GM23338 (cell line): Measurements from ENCODE around the gene APOB. TPM values are rescaled to one million over a fixed set of nuclear protein-coding genes. Genes with fewer than 3 reads are reported as not detected.
A peak's percentile ranks its signal among the peaks of the same experiment; 100 is the strongest.

ENCODE experiments used
- ATAC-seq: fragments of 200-7000 bp; cut with Tn5 transposase; 3 replicates; pipeline ENCODE4 v1.9.1; 2020
- DNase-seq: peaks from one replicate; pipeline ENCODE4 v3.0.0-alpha.2; 2015; ENCODE audit warnings: low spot score
- H2AFZ ChIP-seq: fragments of 200-600 bp; sonication (generic); 2 replicates; pipeline ENCODE4 v1.8.0; 2016; ENCODE audit warnings: antibody characterized with exemption, mild to moderate bottlenecking, moderate library complexity
- H3F3A ChIP-seq: fragments of 200-600 bp; sonication (generic); replicated peaks from 2 replicates; pipeline ENCODE4 v1.8.0; 2017; ENCODE audit warnings: antibody characterized with exemption, mixed run types, low read depth
- H3K27ac ChIP-seq: fragments of 200-600 bp; sonication (generic); 2 replicates; pipeline ENCODE4 v1.6.1; 2016; ENCODE audit warnings: low read depth
- H3K27me3 ChIP-seq: fragments of 200-600 bp; sonication (generic); 2 replicates; pipeline ENCODE4 v1.8.0; 2016; ENCODE audit warnings: mild to moderate bottlenecking, mixed run types, moderate library complexity; ENCODE audit not compliant: insufficient read depth
- H3K36me3 ChIP-seq: fragments of 200-600 bp; sonication (generic); 2 replicates; pipeline ENCODE4 v1.8.0; 2016; ENCODE audit warnings: mild to moderate bottlenecking; ENCODE audit not compliant: insufficient read depth
- H3K4me1 ChIP-seq: fragments of 200-600 bp; sonication (generic); 2 replicates; pipeline ENCODE4 v1.8.0; 2016; ENCODE audit warnings: mild to moderate bottlenecking, moderate library complexity; ENCODE audit not compliant: insufficient read depth
- H3K4me2 ChIP-seq: fragments of 200-600 bp; sonication (generic); 2 replicates; pipeline ENCODE4 v1.7.1; 2017; ENCODE audit warnings: mixed run types
- H3K4me3 ChIP-seq: fragments of 200-600 bp; sonication (generic); 2 replicates; pipeline ENCODE4 v1.6.1; 2016; ENCODE audit warnings: mixed run types
- H3K79me2 ChIP-seq: fragments of 200-600 bp; sonication (generic); replicated peaks from 2 replicates; pipeline ENCODE4 v1.8.0; 2017; ENCODE audit warnings: mild to moderate bottlenecking; ENCODE audit not compliant: insufficient read depth
- H3K9me2 ChIP-seq: fragments of 200-600 bp; sonication (generic); 2 replicates; pipeline ENCODE4 v1.8.0; 2017; ENCODE audit not compliant: insufficient read depth
- H4K20me1 ChIP-seq: fragments of 200-600 bp; sonication (generic); replicated peaks from 2 replicates; pipeline ENCODE4 v1.8.0; 2017; ENCODE audit warnings: mild to moderate bottlenecking; ENCODE audit not compliant: insufficient read depth
- H3K27ac Mint-ChIP-seq: 2 replicates; pipeline ENCODE4 v1.8.0; 2020; ENCODE audit warnings: inconsistent platforms, mild to moderate bottlenecking, moderate library complexity, mixed read lengths
- H3K27me3 Mint-ChIP-seq: 3 replicates; pipeline ENCODE4 v1.8.0; 2022; ENCODE audit warnings: low read depth, mild to moderate bottlenecking, moderate library complexity, mixed read lengths, inconsistent platforms; ENCODE audit not compliant: insufficient read depth, poor library complexity
- H3K36me3 Mint-ChIP-seq: 3 replicates; pipeline ENCODE4 v1.8.0; 2021; ENCODE audit warnings: low read depth, mild to moderate bottlenecking, inconsistent platforms, moderate library complexity, mixed read lengths
- H3K4me1 Mint-ChIP-seq: 3 replicates; pipeline ENCODE4 v1.8.0; 2020; ENCODE audit warnings: mild to moderate bottlenecking, inconsistent platforms, mixed read lengths
- H3K4me3 Mint-ChIP-seq: 3 replicates; pipeline ENCODE4 v1.8.0; 2021; ENCODE audit warnings: moderate library complexity, mild to moderate bottlenecking, inconsistent platforms, mixed read lengths
- H3K9me3 Mint-ChIP-seq: 3 replicates; pipeline ENCODE4 v1.8.0; 2020; ENCODE audit warnings: moderate library complexity, mild to moderate bottlenecking, inconsistent platforms, mixed read lengths
- CREB1 ChIP-seq: fragments of 250-450 bp; sonication (Bioruptor Pico); IDR thresholded peaks from 2 replicates; pipeline ENCODE4 v1.5.0; 2020; ENCODE audit warnings: low read depth, mild to moderate bottlenecking, moderate library complexity
- CTCF ChIP-seq, 2 experiments: fragments of 200-600 bp in 1 of 2; sonication (generic) in 1 of 2; conservative IDR thresholded peaks; 2 replicates each; pipeline versions ENCODE4 v1.5.1 to v1.6.1; 2016 to 2017; ENCODE audit warnings: antibody characterized with exemption in 2 of 2, low read depth in 2 of 2, mild to moderate bottlenecking in 2 of 2, moderate library complexity in 1 of 2
- ETS1 ChIP-seq: IDR thresholded peaks from 2 replicates; pipeline ENCODE4 v1.6.1; 2016; ENCODE audit warnings: antibody characterized with exemption
- EZH2 ChIP-seq: fragments of 200-600 bp; sonication (generic); IDR thresholded peaks from one replicate; pipeline ENCODE4 v1.8.0; 2017; ENCODE audit warnings: antibody characterized with exemption, mild to moderate bottlenecking, low read depth; ENCODE audit not compliant: unreplicated experiment
- EZH2phosphoT487 ChIP-seq: fragments of 200-600 bp; sonication (generic); IDR thresholded peaks from one replicate; pipeline ENCODE4 v1.8.1; 2018; ENCODE audit warnings: antibody characterized with exemption; ENCODE audit not compliant: unreplicated experiment
- JUNB ChIP-seq: IDR thresholded peaks from one replicate; pipeline ENCODE4 v1.6.1; 2016; ENCODE audit warnings: antibody characterized with exemption; ENCODE audit not compliant: unreplicated experiment
- NANOG ChIP-seq: IDR thresholded peaks from 2 replicates; pipeline ENCODE4 v1.6.1; 2016; ENCODE audit warnings: antibody characterized with exemption, borderline replicate concordance
- POLR2AphosphoS5 ChIP-seq: IDR thresholded peaks from 2 replicates; pipeline ENCODE4 v1.6.1; 2016; ENCODE audit warnings: antibody characterized with exemption, low read depth
- STAT1 ChIP-seq: IDR thresholded peaks from one replicate; pipeline ENCODE4 v1.6.1; 2016; ENCODE audit warnings: antibody characterized with exemption; ENCODE audit not compliant: unreplicated experiment
- ZNF114 ChIP-seq: fragments of 250-450 bp; sonication (Bioruptor Pico); IDR thresholded peaks from 2 replicates; pipeline ENCODE4 v1.5.0; 2020; ENCODE audit warnings: mild to moderate bottlenecking, moderate library complexity
- ZNF331 ChIP-seq: fragments of 250-450 bp; sonication (Bioruptor Pico); IDR thresholded peaks from 2 replicates; pipeline ENCODE4 v1.5.0; 2020; ENCODE audit warnings: low read depth, mild to moderate bottlenecking, moderate library complexity
- polyA plus RNA-seq: library from polyadenylated mRNA; unstranded; fragments of >200 nt; fragmentation: Nextera tagmentation; extraction: Ambion mirVana; gene quantifications from 2 replicates; pipeline ENCODE4 v1.2.1, GENCODE V29; 2016
- total RNA-seq: library from RNA; depleted of rRNA; stranded (reverse); fragments of >200 nt; shearing (Covaris generic); gene quantifications from 2 replicates; pipeline ENCODE4 v1.2.3, GENCODE V29; 2014
- TF ChIP-seq, protein P1 (sequence below): fragments of 250-450 bp; sonication (Bioruptor Pico); IDR thresholded peaks from 2 replicates; pipeline ENCODE4 v1.5.0; 2020; ENCODE audit warnings: mild to moderate bottlenecking, moderate library complexity
- TF ChIP-seq, protein P2 (sequence below): IDR thresholded peaks from one replicate; pipeline ENCODE4 v1.6.1; 2018; ENCODE audit warnings: antibody characterized with exemption; ENCODE audit not compliant: unreplicated experiment

APOB gene
- total and polyA plus RNA-seq, 2 experiments from 2014 or later, result 0.08 to 0.56 TPM

GRCh38 chr2:20985062-20985461, 58.8 kb downstream of the APOB start:
- Mint-ChIP-seq H3K4me1 (peaks cover 21% of the 10 kb centered on the region), H3K27ac (no peak overlapping the region), H3K27me3 (peaks cover 7% of the 10 kb centered on the region), H3K4me3 (no peak overlapping the region), H3K36me3 (no peaks in the 10 kb centered on the region), H3K9me3 (no peaks in the 10 kb centered on the region; the same call in 2 of the 3 replicates)
- H3F3A ChIP-seq, result no peaks in the 10 kb centered on the region
- H2AFZ ChIP-seq, result no peak overlapping the region
- no peaks in the 10 kb centered on the region for H3K36me3 ChIP-seq
- ATAC-seq (peak; percentile 63), DNase-seq (peak; percentile 47)
- no peak for TF ChIP-seq EZH2
- no peak for TF ChIP-seq ZNF114
- no peak for TF ChIP-seq NANOG
- no peak for TF ChIP-seq CTCF (conservative IDR thresholded peaks at IDR 0.05; ENCODE audit: low read depth in 2 of 2)
- TF ChIP-seq, protein P1, sequence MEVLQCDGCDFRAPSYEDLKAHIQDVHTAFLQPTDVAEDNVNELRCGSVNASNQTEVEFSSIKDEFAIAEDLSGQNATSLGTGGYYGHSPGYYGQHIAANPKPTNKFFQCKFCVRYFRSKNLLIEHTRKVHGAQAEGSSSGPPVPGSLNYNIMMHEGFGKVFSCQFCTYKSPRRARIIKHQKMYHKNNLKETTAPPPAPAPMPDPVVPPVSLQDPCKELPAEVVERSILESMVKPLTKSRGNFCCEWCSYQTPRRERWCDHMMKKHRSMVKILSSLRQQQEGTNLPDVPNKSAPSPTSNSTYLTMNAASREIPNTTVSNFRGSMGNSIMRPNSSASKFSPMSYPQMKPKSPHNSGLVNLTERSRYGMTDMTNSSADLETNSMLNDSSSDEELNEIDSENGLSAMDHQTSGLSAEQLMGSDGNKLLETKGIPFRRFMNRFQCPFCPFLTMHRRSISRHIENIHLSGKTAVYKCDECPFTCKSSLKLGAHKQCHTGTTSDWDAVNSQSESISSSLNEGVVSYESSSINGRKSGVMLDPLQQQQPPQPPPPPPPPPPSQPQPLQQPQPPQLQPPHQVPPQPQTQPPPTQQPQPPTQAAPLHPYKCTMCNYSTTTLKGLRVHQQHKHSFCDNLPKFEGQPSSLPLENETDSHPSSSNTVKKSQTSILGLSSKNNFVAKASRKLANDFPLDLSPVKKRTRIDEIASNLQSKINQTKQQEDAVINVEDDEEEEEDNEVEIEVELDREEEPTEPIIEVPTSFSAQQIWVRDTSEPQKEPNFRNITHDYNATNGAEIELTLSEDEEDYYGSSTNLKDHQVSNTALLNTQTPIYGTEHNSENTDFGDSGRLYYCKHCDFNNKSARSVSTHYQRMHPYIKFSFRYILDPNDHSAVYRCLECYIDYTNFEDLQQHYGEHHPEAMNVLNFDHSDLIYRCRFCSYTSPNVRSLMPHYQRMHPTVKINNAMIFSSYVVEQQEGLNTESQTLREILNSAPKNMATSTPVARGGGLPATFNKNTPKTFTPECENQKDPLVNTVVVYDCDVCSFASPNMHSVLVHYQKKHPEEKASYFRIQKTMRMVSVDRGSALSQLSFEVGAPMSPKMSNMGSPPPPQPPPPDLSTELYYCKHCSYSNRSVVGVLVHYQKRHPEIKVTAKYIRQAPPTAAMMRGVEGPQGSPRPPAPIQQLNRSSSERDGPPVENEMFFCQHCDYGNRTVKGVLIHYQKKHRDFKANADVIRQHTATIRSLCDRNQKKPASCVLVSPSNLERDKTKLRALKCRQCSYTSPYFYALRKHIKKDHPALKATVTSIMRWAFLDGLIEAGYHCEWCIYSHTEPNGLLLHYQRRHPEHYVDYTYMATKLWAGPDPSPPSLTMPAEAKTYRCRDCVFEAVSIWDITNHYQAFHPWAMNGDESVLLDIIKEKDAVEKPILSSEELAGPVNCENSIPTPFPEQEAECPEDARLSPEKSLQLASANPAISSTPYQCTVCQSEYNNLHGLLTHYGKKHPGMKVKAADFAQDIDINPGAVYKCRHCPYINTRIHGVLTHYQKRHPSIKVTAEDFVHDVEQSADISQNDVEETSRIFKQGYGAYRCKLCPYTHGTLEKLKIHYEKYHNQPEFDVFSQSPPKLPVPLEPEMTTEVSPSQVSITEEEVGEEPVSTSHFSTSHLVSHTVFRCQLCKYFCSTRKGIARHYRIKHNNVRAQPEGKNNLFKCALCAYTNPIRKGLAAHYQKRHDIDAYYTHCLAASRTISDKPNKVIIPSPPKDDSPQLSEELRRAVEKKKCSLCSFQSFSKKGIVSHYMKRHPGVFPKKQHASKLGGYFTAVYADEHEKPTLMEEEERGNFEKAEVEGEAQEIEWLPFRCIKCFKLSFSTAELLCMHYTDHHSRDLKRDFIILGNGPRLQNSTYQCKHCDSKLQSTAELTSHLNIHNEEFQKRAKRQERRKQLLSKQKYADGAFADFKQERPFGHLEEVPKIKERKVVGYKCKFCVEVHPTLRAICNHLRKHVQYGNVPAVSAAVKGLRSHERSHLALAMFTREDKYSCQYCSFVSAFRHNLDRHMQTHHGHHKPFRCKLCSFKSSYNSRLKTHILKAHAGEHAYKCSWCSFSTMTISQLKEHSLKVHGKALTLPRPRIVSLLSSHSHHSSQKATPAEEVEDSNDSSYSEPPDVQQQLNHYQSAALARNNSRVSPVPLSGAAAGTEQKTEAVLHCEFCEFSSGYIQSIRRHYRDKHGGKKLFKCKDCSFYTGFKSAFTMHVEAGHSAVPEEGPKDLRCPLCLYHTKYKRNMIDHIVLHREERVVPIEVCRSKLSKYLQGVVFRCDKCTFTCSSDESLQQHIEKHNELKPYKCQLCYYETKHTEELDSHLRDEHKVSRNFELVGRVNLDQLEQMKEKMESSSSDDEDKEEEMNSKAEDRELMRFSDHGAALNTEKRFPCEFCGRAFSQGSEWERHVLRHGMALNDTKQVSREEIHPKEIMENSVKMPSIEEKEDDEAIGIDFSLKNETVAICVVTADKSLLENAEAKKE (CRISPR knock-in tag), result no peak
- TF ChIP-seq EZH2phosphoT487, result no peak
- TF ChIP-seq CREB1 (CRISPR knock-in tag), result no peak
- TF ChIP-seq, protein P2, sequence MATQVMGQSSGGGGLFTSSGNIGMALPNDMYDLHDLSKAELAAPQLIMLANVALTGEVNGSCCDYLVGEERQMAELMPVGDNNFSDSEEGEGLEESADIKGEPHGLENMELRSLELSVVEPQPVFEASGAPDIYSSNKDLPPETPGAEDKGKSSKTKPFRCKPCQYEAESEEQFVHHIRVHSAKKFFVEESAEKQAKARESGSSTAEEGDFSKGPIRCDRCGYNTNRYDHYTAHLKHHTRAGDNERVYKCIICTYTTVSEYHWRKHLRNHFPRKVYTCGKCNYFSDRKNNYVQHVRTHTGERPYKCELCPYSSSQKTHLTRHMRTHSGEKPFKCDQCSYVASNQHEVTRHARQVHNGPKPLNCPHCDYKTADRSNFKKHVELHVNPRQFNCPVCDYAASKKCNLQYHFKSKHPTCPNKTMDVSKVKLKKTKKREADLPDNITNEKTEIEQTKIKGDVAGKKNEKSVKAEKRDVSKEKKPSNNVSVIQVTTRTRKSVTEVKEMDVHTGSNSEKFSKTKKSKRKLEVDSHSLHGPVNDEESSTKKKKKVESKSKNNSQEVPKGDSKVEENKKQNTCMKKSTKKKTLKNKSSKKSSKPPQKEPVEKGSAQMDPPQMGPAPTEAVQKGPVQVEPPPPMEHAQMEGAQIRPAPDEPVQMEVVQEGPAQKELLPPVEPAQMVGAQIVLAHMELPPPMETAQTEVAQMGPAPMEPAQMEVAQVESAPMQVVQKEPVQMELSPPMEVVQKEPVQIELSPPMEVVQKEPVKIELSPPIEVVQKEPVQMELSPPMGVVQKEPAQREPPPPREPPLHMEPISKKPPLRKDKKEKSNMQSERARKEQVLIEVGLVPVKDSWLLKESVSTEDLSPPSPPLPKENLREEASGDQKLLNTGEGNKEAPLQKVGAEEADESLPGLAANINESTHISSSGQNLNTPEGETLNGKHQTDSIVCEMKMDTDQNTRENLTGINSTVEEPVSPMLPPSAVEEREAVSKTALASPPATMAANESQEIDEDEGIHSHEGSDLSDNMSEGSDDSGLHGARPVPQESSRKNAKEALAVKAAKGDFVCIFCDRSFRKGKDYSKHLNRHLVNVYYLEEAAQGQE, result no peak
- no peak for TF ChIP-seq JUNB
- no peak for TF ChIP-seq STAT1
- TF ChIP-seq POLR2AphosphoS5, result no peak
- TF ChIP-seq ETS1, result no peak
- TF ChIP-seq ZNF331 (CRISPR knock-in tag), result no peak
- no peaks in the 10 kb centered on the region; the same call in 1 of the 2 replicates for H3K4me1 ChIP-seq
- H4K20me1 ChIP-seq, result no peaks in the 10 kb centered on the region
- H3K4me3 ChIP-seq, result no peak overlapping the region
- no peaks in the 10 kb centered on the region for H3K27me3 ChIP-seq
- no peaks in the 10 kb centered on the region for H3K9me2 ChIP-seq
- no peak overlapping the region for H3K27ac ChIP-seq
- H3K79me2 ChIP-seq, result no peaks in the 10 kb centered on the region
- no peak overlapping the region for H3K4me2 ChIP-seq
